B cell (primary cell): ENCODE measurements around the gene HOXA1. TPM values are rescaled to one million over a fixed set of nuclear protein-coding genes. Genes with fewer than 3 reads are reported as not detected.
A peak's percentile ranks its signal among the peaks of the same experiment; 100 is the strongest.

Experiments
- ATAC-seq: fragments of 200-7000 bp; cut with Tn5 transposase; one replicate; pipeline ENCODE4 v1.10.0; 2021; ENCODE audit warnings: low read depth, mild to moderate bottlenecking, moderate number of reproducible peaks, moderate library complexity
- CTCF ChIA-PET: fragments of 350-600 bp; sonication (Branson Sonifier 250); formaldehyde crosslinking; loops from one replicate; lab custom pipeline; 2021; ENCODE audit warnings: antibody characterized with exemption, inconsistent platforms; lab: Charles Lee
- POLR2A ChIA-PET: fragments of 350-600 bp; sonication (Branson Sonifier 250); formaldehyde crosslinking; loops from one replicate; lab custom pipeline; 2021; ENCODE audit warnings: antibody characterized with exemption; lab: Charles Lee
- DNase-seq: peaks from one replicate; pipeline ENCODE4 v3.0.0; 2013
- H2AFZ ChIP-seq: 2 replicates; pipeline ENCODE4 v1.6.1; 2012; ENCODE audit warnings: mild to moderate bottlenecking, low read depth, low read length; ENCODE audit not compliant: insufficient read depth, poor library complexity, severe bottlenecking
- H3K27ac ChIP-seq, 2 donors: 1 replicate in 1 of 2; 2 replicates in 1 of 2; pipeline ENCODE4 v1.5.1; 2012 to 2013; ENCODE audit warnings: low read length in 2 of 2, mild to moderate bottlenecking in 2 of 2, moderate library complexity in 1 of 2
- H3K27me3 ChIP-seq, 4 experiments: fragments of 200-600 bp in 1 of 4; sonication (generic) in 1 of 4; replicated peaks in 1 of 4; 1 replicate in 2 of 4; 2 replicates in 2 of 4; pipeline versions ENCODE4 v1.6.1 to v1.7.0; 2013 to 2016; ENCODE audit warnings: low read length in 3 of 4, mild to moderate bottlenecking in 2 of 4, mixed read lengths in 1 of 4, moderate library complexity in 1 of 4; ENCODE audit not compliant: insufficient read depth in 4 of 4, control insufficient read depth in 3 of 4; ENCODE audit errors: control extremely low read depth in 1 of 4
- H3K36me3 ChIP-seq, 2 experiments: replicated peaks in 1 of 2; 1 replicate in 1 of 2; 2 replicates in 1 of 2; pipeline versions ENCODE4 v1.6.1 to v1.7.1; 2013; ENCODE audit warnings: low read length in 1 of 2; ENCODE audit not compliant: insufficient read depth in 2 of 2, control insufficient read depth in 1 of 2; ENCODE audit errors: control extremely low read depth in 1 of 2, extremely low read depth in 1 of 2
- H3K4me1 ChIP-seq, 2 donors: fragments of 200-600 bp in 1 of 2; sonication (generic) in 1 of 2; 1 replicate in 1 of 2; 2 replicates in 1 of 2; pipeline versions ENCODE4 v1.5.1 to v1.6.1; 2013 to 2017; ENCODE audit warnings: low read length in 2 of 2; ENCODE audit not compliant: control insufficient read depth in 2 of 2, insufficient read depth in 2 of 2
- H3K4me2 ChIP-seq: replicated peaks from 2 replicates; pipeline ENCODE3; 2012; ENCODE audit warnings: mild to moderate bottlenecking, low read depth, low read length; ENCODE audit not compliant: poor library complexity, severe bottlenecking
- H3K4me3 ChIP-seq, 5 experiments: fragments of 200-600 bp in 1 of 5; sonication (generic) in 1 of 5; 1 replicate in 3 of 5; 2 replicates in 2 of 5; pipeline versions ENCODE4 v1.5.1 to v1.7.0; 2011 to 2016; ENCODE audit warnings: low read length in 4 of 5, mild to moderate bottlenecking in 4 of 5, low read depth in 2 of 5, control low read depth in 1 of 5, moderate library complexity in 1 of 5; ENCODE audit not compliant: insufficient read depth in 1 of 5; ENCODE audit errors: control extremely low read depth in 1 of 5, extremely low read depth in 1 of 5
- H3K79me2 ChIP-seq: fragments of 200-600 bp; sonication (generic); one replicate; pipeline ENCODE4 v1.6.0; 2016; ENCODE audit warnings: low read length; ENCODE audit not compliant: control insufficient read depth, insufficient read depth
- H3K9ac ChIP-seq: fragments of 200-600 bp; sonication (generic); 2 replicates; pipeline ENCODE4 v1.6.1; 2017; ENCODE audit warnings: mild to moderate bottlenecking, low read length, moderate library complexity
- H3K9me3 ChIP-seq, 3 donors: one replicate each; pipeline versions ENCODE4 v1.6.1 to v1.7.1; 2013; ENCODE audit warnings: low read length in 2 of 3; ENCODE audit not compliant: control insufficient read depth in 2 of 3, insufficient read depth in 1 of 3; ENCODE audit errors: control extremely low read depth in 1 of 3
- H4K20me1 ChIP-seq: 2 replicates; pipeline ENCODE4 v1.6.0; 2012; ENCODE audit warnings: mild to moderate bottlenecking, low read length; ENCODE audit not compliant: insufficient read depth, control insufficient read depth, poor library complexity, severe bottlenecking
- H3K27ac Mint-ChIP-seq: one replicate; pipeline ENCODE4 v1.8.0; 2021; ENCODE audit warnings: mixed read lengths
- H3K27me3 Mint-ChIP-seq: one replicate; pipeline ENCODE4 v1.8.0; 2021; ENCODE audit warnings: mixed read lengths
- H3K4me1 Mint-ChIP-seq: one replicate; pipeline ENCODE4 v1.8.0; 2021; ENCODE audit warnings: mixed read lengths
- H3K4me3 Mint-ChIP-seq: one replicate; pipeline ENCODE4 v1.8.0; 2021; ENCODE audit warnings: mixed read lengths
- H3K9me3 Mint-ChIP-seq: one replicate; pipeline ENCODE4 v1.8.0; 2022; ENCODE audit warnings: mixed read lengths; ENCODE audit not compliant: insufficient read depth
- CTCF ChIP-seq: fragments of 200-600 bp; IDR thresholded peaks from one replicate; pipeline ENCODE4 v1.8.0; 2022; ENCODE audit warnings: antibody characterized with exemption, mild to moderate bottlenecking
- EZH2 ChIP-seq: IDR thresholded peaks from 2 replicates; pipeline ENCODE4 v1.6.1; 2012; ENCODE audit warnings: borderline replicate concordance, low read depth, mild to moderate bottlenecking, moderate library complexity, low read length; ENCODE audit not compliant: insufficient read depth, poor library complexity, severe bottlenecking
- WGBS: methylation state at CpG from one replicate; pipeline ENCODE4 v1.1.5; 2013; ENCODE audit warnings: missing lambda C conversion rate; ENCODE audit not compliant: insufficient coverage; 5-methylcytosine and 5-hydroxymethylcytosine counted together
- intact Hi-C: fragments of 100-400 bp; cut with micrococcal nuclease; formaldehyde crosslinking; loops from one replicate; pipeline ENCODE4 v1.10.0; 2022
- polyA plus RNA-seq: library from polyadenylated mRNA; depleted of rRNA; stranded (reverse); fragments of >200 nt; gene quantifications from 2 replicates; pipeline ENCODE4 v1.2.3, GENCODE V29; 2012
- total RNA-seq, 2 donors: library from RNA; stranded (reverse); fragments of 120-200 nt in 1 of 2; gene quantifications; 1 replicate in 1 of 2; 2 replicates in 1 of 2; pipeline versions ENCODE4 v1.2.3 to v1.2.4, GENCODE V29; 2013 to 2022

Gene HOXA1
- total and polyA plus RNA-seq, 2 donors (not counting 1 experiment from before 2014, with no cell fraction given) = 0.13 to 0.37 TPM

GRCh38 chr7:27145165-27145913 lies 49.5 kb upstream of the HOXA1 start:
- Mint-ChIP-seq H3K9me3 (no peaks in the 10 kb centered on the region), H3K4me3 (no peak overlapping the region), H3K27me3 (peaks cover 58% of the 10 kb centered on the region), H3K4me1 (peaks cover 19% of the 10 kb centered on the region), H3K27ac (no peak overlapping the region)
- ChIA-PET POLR2A (no interaction called here), CTCF (interaction anchor here (0.8 to 1.1 kb wide), 2 partner anchors 16 to 18 kb away, joined by 3 read pairs; no protein-coding TSS in a partner anchor)
- Histone ChIP-seq H3K79me2 (no peaks in the 10 kb centered on the region), H3K4me2 (no peak overlapping the region), H3K4me1 (peaks cover 25 to 27% of the 10 kb centered on the region in 2 donors), H2AFZ (no peak overlapping the region), H3K9ac (no peak overlapping the region), H3K9me3 (peaks cover 0 to 61% (median 0%) of the 10 kb centered on the region in 3 donors), H3K4me3 (no peak overlapping the region), H4K20me1 (no peaks in the 10 kb centered on the region), H3K27me3 (peaks cover 0 to 77% (median 48%) of the 10 kb centered on the region in 4 experiments), H3K27ac (no peak overlapping the region), H3K36me3 (no peaks in the 10 kb centered on the region)
- TF ChIP-seq CTCF = no peak
- no peak for TF ChIP-seq EZH2
- intact Hi-C loops = no loop called here
- WGBS = 89% methylated on average over 47 of the region's 47 CpGs
- ATAC-seq (no peak), DNase-seq (peak; percentile 8)

DNA sequence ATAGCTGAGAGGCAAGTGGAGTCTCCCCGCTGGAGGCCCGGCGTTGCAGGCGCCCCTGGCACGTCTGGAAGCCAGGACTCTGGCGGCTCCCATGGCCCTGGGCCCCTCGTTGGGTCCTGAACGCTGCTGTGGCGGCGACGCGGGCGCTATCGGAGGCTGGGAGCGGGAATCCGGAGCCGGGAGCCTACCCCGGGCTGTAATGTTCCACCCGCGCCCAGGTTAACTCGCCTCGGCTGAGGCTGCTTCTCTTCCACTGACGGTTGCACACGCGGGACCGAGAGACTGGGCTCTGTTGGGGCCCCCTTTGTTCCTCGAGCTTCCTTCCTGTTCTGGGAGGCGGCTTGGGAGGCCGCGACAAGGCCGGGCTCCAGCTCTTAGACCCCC lies 49.0 kb upstream of the HOXA1 start:
- peaks cover 57% of the 10 kb centered on the region for H3K27me3 Mint-ChIP-seq
- no peak overlapping the region for H2AFZ ChIP-seq
- no peak for TF ChIP-seq EZH2
- TF ChIP-seq CTCF = no peak
- ChIA-PET POLR2A (no interaction called here), CTCF (interaction anchor here (1.0 to 1.7 kb wide), 3 partner anchors 17 to 458 kb away, joined by 3 to 7 read pairs (median 3); no protein-coding TSS in a partner anchor)
- H3K4me3 ChIP-seq = no peak overlapping the region
- no peak overlapping the region for H3K27ac ChIP-seq
- no peak overlapping the region for H3K27ac Mint-ChIP-seq
- H3K27me3 ChIP-seq = peaks cover 0 to 71% (median 43%) of the 10 kb centered on the region in 4 experiments
- H3K9ac ChIP-seq = no peak overlapping the region
- peaks cover 0 to 56% (median 0%) of the 10 kb centered on the region in 3 donors for H3K9me3 ChIP-seq
- H4K20me1 ChIP-seq = no peaks in the 10 kb centered on the region
- DNase-seq (no peak), ATAC-seq (no peak)
- H3K9me3 Mint-ChIP-seq = no peaks in the 10 kb centered on the region
- no peak overlapping the region for H3K4me2 ChIP-seq
- no peaks in the 10 kb centered on the region for H3K36me3 ChIP-seq
- H3K79me2 ChIP-seq = no peaks in the 10 kb centered on the region
- WGBS = 76% methylated on average over 31 of the region's 31 CpGs
- peaks cover 21 to 22% of the 10 kb centered on the region in 2 donors for H3K4me1 ChIP-seq
- H3K4me3 Mint-ChIP-seq = no peak overlapping the region
- peaks cover 17% of the 10 kb centered on the region for H3K4me1 Mint-ChIP-seq
- intact Hi-C loops = no loop called here
